WTC11 (cell line): ENCODE results near the gene PRSS57. TPM values are rescaled to one million over a fixed set of nuclear protein-coding genes. Genes with fewer than 3 reads are reported as not detected.

Experiments
- ATAC-seq: fragments of 200-7000 bp; cut with Tn5 transposase; 2 replicates; pipeline ENCODE4 v1.10.0; 2021; ENCODE audit warnings: mild to moderate bottlenecking, moderate library complexity
- CTCF ChIA-PET: fragments of 300-600 bp; sonication (Branson Sonifier 250); formaldehyde crosslinking; loops from one replicate; lab custom pipeline; 2021; ENCODE audit warnings: antibody characterized with exemption; lab: Charles Lee
- POLR2A ChIA-PET: fragments of 350-600 bp; sonication (Branson Sonifier 250); formaldehyde crosslinking; loops from one replicate; lab custom pipeline; 2021; ENCODE audit warnings: antibody characterized with exemption; lab: Charles Lee
- DNase-seq: peaks from one replicate; pipeline ENCODE4 v3.0.0; 2021; ENCODE audit warnings: low spot score
- H3K27ac Mint-ChIP-seq: 2 replicates; pipeline ENCODE4 v1.8.0; 2021; ENCODE audit warnings: mixed read lengths
- H3K27me3 Mint-ChIP-seq: 2 replicates; pipeline ENCODE4 v1.8.0; 2021; ENCODE audit warnings: low read depth, mild to moderate bottlenecking, moderate library complexity, mixed read lengths
- H3K36me3 Mint-ChIP-seq: 2 replicates; pipeline ENCODE4 v1.8.0; 2021; ENCODE audit warnings: mixed read lengths
- H3K4me1 Mint-ChIP-seq: 2 replicates; pipeline ENCODE4 v1.8.0; 2022; ENCODE audit warnings: mixed read lengths
- H3K4me3 Mint-ChIP-seq: 2 replicates; pipeline ENCODE4 v1.8.0; 2021; ENCODE audit warnings: mild to moderate bottlenecking, moderate library complexity, mixed read lengths
- H3K9me3 Mint-ChIP-seq: 2 replicates; pipeline ENCODE4 v1.8.0; 2021; ENCODE audit warnings: mixed read lengths
- ATF2 ChIP-seq: sonication (generic); formaldehyde crosslinking; IDR thresholded peaks from 2 replicates; pipeline ENCODE4 v1.8.1; 2022; ENCODE audit warnings: low read depth, missing genetic modification reagents, borderline replicate concordance
- ATF3 ChIP-seq: sonication (generic); formaldehyde crosslinking; conservative IDR thresholded peaks from 2 replicates; pipeline ENCODE4 v1.8.1; 2022; ENCODE audit warnings: mild to moderate bottlenecking, missing genetic modification reagents
- E2F5 ChIP-seq: sonication (generic); formaldehyde crosslinking; IDR thresholded peaks from 2 replicates; pipeline ENCODE4 v1.8.1; 2022; ENCODE audit warnings: mild to moderate bottlenecking, moderate library complexity, missing genetic modification reagents
- ETV6 ChIP-seq: sonication (generic); formaldehyde crosslinking; IDR thresholded peaks from 2 replicates; pipeline ENCODE4 v1.8.1; 2022; ENCODE audit warnings: mild to moderate bottlenecking, missing genetic modification reagents
- FOXK1 ChIP-seq: sonication (generic); formaldehyde crosslinking; IDR thresholded peaks from 2 replicates; pipeline ENCODE4 v1.8.0; 2022; ENCODE audit warnings: mild to moderate bottlenecking, moderate library complexity, missing genetic modification reagents
- FOXP1 ChIP-seq: sonication (generic); formaldehyde crosslinking; IDR thresholded peaks from 2 replicates; pipeline ENCODE4 v1.8.0; 2022; ENCODE audit warnings: missing genetic modification reagents, mild to moderate bottlenecking, moderate library complexity, borderline replicate concordance
- GTF2I ChIP-seq: fragments of 250-450 bp; sonication (Bioruptor Pico); conservative IDR thresholded peaks from 2 replicates; pipeline ENCODE4 v1.4.0; 2021; ENCODE audit warnings: mild to moderate bottlenecking
- IRF2 ChIP-seq: sonication (generic); formaldehyde crosslinking; IDR thresholded peaks from 2 replicates; pipeline ENCODE4 v1.8.0; 2022; ENCODE audit warnings: low read depth, missing genetic modification reagents, borderline replicate concordance
- MLX ChIP-seq: sonication (generic); formaldehyde crosslinking; IDR thresholded peaks from 2 replicates; pipeline ENCODE4 v1.8.1; 2023; ENCODE audit warnings: mild to moderate bottlenecking, missing genetic modification reagents, moderate library complexity
- NFE2L1 ChIP-seq: sonication (generic); formaldehyde crosslinking; IDR thresholded peaks from 2 replicates; pipeline ENCODE4 v1.8.1; 2023; ENCODE audit warnings: missing genetic modification reagents
- RELA ChIP-seq: sonication (generic); formaldehyde crosslinking; IDR thresholded peaks from 2 replicates; pipeline ENCODE4 v1.8.1; 2022; ENCODE audit warnings: missing genetic modification reagents, mild to moderate bottlenecking, borderline replicate concordance
- SP1 ChIP-seq: sonication (generic); formaldehyde crosslinking; conservative IDR thresholded peaks from 2 replicates; pipeline ENCODE4 v1.8.1; 2022; ENCODE audit warnings: missing genetic modification reagents
- USF1 ChIP-seq: sonication (generic); formaldehyde crosslinking; IDR thresholded peaks from 2 replicates; pipeline ENCODE4 v1.8.0; 2022; ENCODE audit warnings: mild to moderate bottlenecking, missing genetic modification reagents
- USF2 ChIP-seq: sonication (generic); formaldehyde crosslinking; IDR thresholded peaks from 2 replicates; pipeline ENCODE4 v1.8.1; 2023; ENCODE audit warnings: mild to moderate bottlenecking, missing genetic modification reagents, moderate library complexity
- ZNF263 ChIP-seq: sonication (generic); formaldehyde crosslinking; IDR thresholded peaks from 2 replicates; pipeline ENCODE4 v1.8.1; 2022; ENCODE audit warnings: low read depth, mild to moderate bottlenecking, moderate library complexity, missing genetic modification reagents
- ZNF281 ChIP-seq: sonication (generic); formaldehyde crosslinking; IDR thresholded peaks from 2 replicates; pipeline ENCODE4 v1.8.0; 2023; ENCODE audit warnings: mild to moderate bottlenecking, missing genetic modification reagents
- ZNF317 ChIP-seq: sonication (generic); formaldehyde crosslinking; IDR thresholded peaks from 2 replicates; pipeline ENCODE4 v1.8.1; 2023; ENCODE audit warnings: low read depth, mild to moderate bottlenecking, moderate library complexity, missing genetic modification reagents, borderline replicate concordance
- ZNF416 ChIP-seq: fragments of 250-450 bp; sonication (Bioruptor Pico); IDR thresholded peaks from 2 replicates; pipeline ENCODE4 v1.9.0; 2021; ENCODE audit warnings: mild to moderate bottlenecking, inconsistent platforms
- ZNF423 ChIP-seq: fragments of 250-450 bp; sonication (Bioruptor Pico); IDR thresholded peaks from 2 replicates; pipeline ENCODE4 v2.1.2; 2022; ENCODE audit warnings: mild to moderate bottlenecking, moderate library complexity
- total RNA-seq: library from RNA; stranded (reverse); gene quantifications from 3 replicates; pipeline ENCODE4 v1.2.3, GENCODE V29; 2021

The PRSS57 gene
- total RNA-seq, 1 experiment from 2014 or later, result not detected

GRCh38 chr19:681029-682019 is 13.9 kb downstream of the PRSS57 start:
- H3K36me3 Mint-ChIP-seq, result no peaks in the 10 kb centered on the region
- TF ChIP-seq ATF2 (CRISPR knock-in tag) (no peak), ZNF416 (no peak), E2F5 (CRISPR knock-in tag) (no peak), ZNF263 (CRISPR knock-in tag) (no peak), RELA (CRISPR knock-in tag) (peak; percentile 68; the same call in 1 of the 2 replicates), MLX (CRISPR knock-in tag) (no peak)
- TF ChIP-seq, all 79 proteins: peak for 1
- peak; percentile 76 for ATAC-seq
- POLR2A ChIA-PET, result interaction anchor here (1.2 to 1.7 kb wide), 3 partner anchors 22 to 118 kb away, joined by 3 to 8 read pairs (median 4); no protein-coding TSS in a partner anchor
- Mint-ChIP-seq H3K27me3 (peaks cover 13% of the 10 kb centered on the region), H3K9me3 (no peaks in the 10 kb centered on the region), H3K27ac (no peak overlapping the region), H3K4me1 (no peaks in the 10 kb centered on the region), H3K4me3 (peak overlapping the region; percentile 87)
- DNase-seq, result peak; percentile 96
- CTCF ChIA-PET, result interaction anchor here (0.6 to 2.7 kb wide), 19 partner anchors 9 to 572 kb away, joined by 3 to 22 read pairs (median 5); partner anchors contain the start of genes PALM, PRSS57, RNF126 and WDR18

GRCh38 chr19:680287-681028 is 14.8 kb downstream of the PRSS57 start:
- Mint-ChIP-seq H3K27ac (peak overlapping the region; percentile 100), H3K9me3 (no peaks in the 10 kb centered on the region), H3K36me3 (no peaks in the 10 kb centered on the region), H3K4me1 (no peaks in the 10 kb centered on the region), H3K4me3 (peak overlapping the region; percentile 87), H3K27me3 (peaks cover 18% of the 10 kb centered on the region)
- ATAC-seq, result peak; percentile 71
- TF ChIP-seq ZNF281, result no peak
- peak; percentile 85 for TF ChIP-seq USF2
- 0 out of 2 replicates have a peak, but pooled peaks have one; percentile 62 for TF ChIP-seq E2F5 (CRISPR knock-in tag)
- TF ChIP-seq ETV6 (CRISPR knock-in tag), result peak; percentile 87
- peak; percentile 65 for TF ChIP-seq SP1 (CRISPR knock-in tag)
- TF ChIP-seq ATF3 (CRISPR knock-in tag), result no peak
- 0 out of 2 replicates have a peak, but pooled peaks have one; percentile 43 for TF ChIP-seq FOXK1 (CRISPR knock-in tag)
- TF ChIP-seq NFE2L1 (CRISPR knock-in tag), result 0 out of 2 replicates have a peak, but pooled peaks have one; percentile 42
- no peak for TF ChIP-seq IRF2 (CRISPR knock-in tag)
- TF ChIP-seq GTF2I, result no peak
- TF ChIP-seq ZNF416, result 0 out of 2 replicates have a peak, but pooled peaks have one; percentile 76
- peak; percentile 74; the same call in 1 of the 2 replicates for TF ChIP-seq FOXP1
- TF ChIP-seq ZNF423 (CRISPR knock-in tag), result no peak
- TF ChIP-seq USF1 (CRISPR knock-in tag), result peak; percentile 79
- TF ChIP-seq ZNF317 (CRISPR knock-in tag), result no peak
- POLR2A ChIA-PET, result interaction anchor here (0.8 to 1.7 kb wide), 4 partner anchors 10 to 118 kb away, joined by 3 to 8 read pairs (median 4); no protein-coding TSS in a partner anchor
- peak; percentile 100 for DNase-seq
- CTCF ChIA-PET, result interaction anchor here (0.6 to 2.7 kb wide), 24 partner anchors 10 to 304 kb away, joined by 3 to 22 read pairs (median 4); partner anchors contain the start of genes PALM, PRSS57, RNF126 and WDR18
